HepG2 (cell line): ENCODE results near the gene MAPK4. TPM values are rescaled to one million over a fixed set of nuclear protein-coding genes. Genes with fewer than 3 reads are reported as not detected.

Experiments used
- ARNTL ChIP-seq: sonication (generic); formaldehyde crosslinking; IDR thresholded peaks from 2 replicates; pipeline ENCODE4 v1.4.0; 2020; ENCODE audit warnings: mild to moderate bottlenecking, missing genetic modification reagents
- ELK4 ChIP-seq: sonication (generic); formaldehyde crosslinking; IDR thresholded peaks from 2 replicates; pipeline ENCODE4 v1.9.0; 2021; ENCODE audit warnings: missing genetic modification reagents, borderline replicate concordance
- ETV5 ChIP-seq: IDR thresholded peaks from 2 replicates; pipeline ENCODE4 v1.6.1; 2018; ENCODE audit warnings: missing biosample characterization, missing genetic modification reagents, inconsistent platforms, borderline replicate concordance
- HMG20A ChIP-seq: IDR thresholded peaks from 2 replicates; pipeline ENCODE4 v1.6.1; 2016; ENCODE audit warnings: borderline replicate concordance
- HNF4G ChIP-seq, 2 experiments: sonication (generic) in 1 of 2; formaldehyde crosslinking in 1 of 2; IDR thresholded peaks; 2 replicates each; pipeline versions ENCODE4 v1.4.0 to v1.6.1; 2011 to 2020; ENCODE audit warnings: borderline replicate concordance in 2 of 2, low read depth in 2 of 2, mild to moderate bottlenecking in 2 of 2, low read length in 1 of 2, missing genetic modification reagents in 1 of 2, moderate library complexity in 1 of 2
- IRF1 ChIP-seq: sonication (generic); formaldehyde crosslinking; IDR thresholded peaks from 2 replicates; pipeline ENCODE4 v1.4.0; 2020; ENCODE audit warnings: low read depth, mild to moderate bottlenecking, missing genetic modification reagents
- NFYC ChIP-seq: IDR thresholded peaks from 2 replicates; pipeline ENCODE4 v1.6.1; 2016; ENCODE audit warnings: missing genetic modification reagents, missing compliant biosample characterization
- PRMT3 ChIP-seq: sonication (generic); formaldehyde crosslinking; IDR thresholded peaks from 2 replicates; pipeline ENCODE4 v1.8.1; 2022; ENCODE audit warnings: low read depth, mild to moderate bottlenecking, moderate library complexity, missing genetic modification reagents, borderline replicate concordance
- RFXAP ChIP-seq: sonication (generic); formaldehyde crosslinking; IDR thresholded peaks from 2 replicates; pipeline ENCODE4 v1.4.0; 2020; ENCODE audit warnings: missing genetic modification reagents, borderline replicate concordance
- SAP130 ChIP-seq: IDR thresholded peaks from 2 replicates; pipeline ENCODE4 v1.6.1; 2016; ENCODE audit warnings: low read depth
- SKIL ChIP-seq: sonication (generic); formaldehyde crosslinking; IDR thresholded peaks from 2 replicates; pipeline ENCODE4 v1.8.0; 2022; ENCODE audit warnings: missing genetic modification reagents, mild to moderate bottlenecking, moderate library complexity, borderline replicate concordance
- SMAD9 ChIP-seq: sonication (generic); formaldehyde crosslinking; IDR thresholded peaks from 2 replicates; pipeline ENCODE4 v1.5.1; 2020; ENCODE audit warnings: mild to moderate bottlenecking, missing genetic modification reagents
- SMARCE1 ChIP-seq: fragments of 450-650 bp; IDR thresholded peaks from 2 replicates; pipeline ENCODE4 v1.6.1; 2017; ENCODE audit warnings: borderline replicate concordance
- SP4 ChIP-seq: sonication (generic); formaldehyde crosslinking; IDR thresholded peaks from 2 replicates; pipeline ENCODE4 v1.8.1; 2023; ENCODE audit warnings: mild to moderate bottlenecking, missing genetic modification reagents
- THAP11 ChIP-seq: IDR thresholded peaks from 2 replicates; pipeline ENCODE4 v1.6.1; 2016; ENCODE audit warnings: missing biosample characterization, missing genetic modification reagents
- ZBTB39 ChIP-seq: sonication (generic); formaldehyde crosslinking; IDR thresholded peaks from 2 replicates; pipeline ENCODE4 v1.5.0; 2020; ENCODE audit warnings: missing genetic modification reagents
- ZFY ChIP-seq: sonication (generic); formaldehyde crosslinking; IDR thresholded peaks from 2 replicates; pipeline ENCODE4 v1.4.0; 2020; ENCODE audit warnings: missing genetic modification reagents
- ZFYVE20 ChIP-seq: sonication (generic); formaldehyde crosslinking; IDR thresholded peaks from 2 replicates; pipeline ENCODE4 v1.8.0; 2023; ENCODE audit warnings: low read depth, mild to moderate bottlenecking, moderate library complexity, missing genetic modification reagents, borderline replicate concordance
- ZKSCAN1 ChIP-seq: fragments of 150-350 bp; IDR thresholded peaks from 2 replicates; pipeline ENCODE4 v1.6.1; 2014; ENCODE audit warnings: low read length
- ZKSCAN5 ChIP-seq: sonication (generic); formaldehyde crosslinking; IDR thresholded peaks from 2 replicates; pipeline ENCODE4 v1.5.1; 2020; ENCODE audit warnings: mild to moderate bottlenecking, missing genetic modification reagents
- ZNF207 ChIP-seq: fragments of 450-650 bp; IDR thresholded peaks from 2 replicates; pipeline ENCODE4 v1.6.1; 2016; ENCODE audit warnings: antibody characterized with exemption, borderline replicate concordance
- ZNF337 ChIP-seq: sonication (generic); formaldehyde crosslinking; IDR thresholded peaks from 2 replicates; pipeline ENCODE4 v1.5.1; 2020; ENCODE audit warnings: missing genetic modification reagents, low read depth, mild to moderate bottlenecking, borderline replicate concordance
- ZNF546 ChIP-seq: sonication (generic); formaldehyde crosslinking; conservative IDR thresholded peaks from 2 replicates; pipeline ENCODE4 v1.8.1; 2023; ENCODE audit warnings: mild to moderate bottlenecking, missing genetic modification reagents
- ZNF558 ChIP-seq: sonication (generic); formaldehyde crosslinking; IDR thresholded peaks from 2 replicates; pipeline ENCODE4 v1.9.0; 2022; ENCODE audit warnings: mild to moderate bottlenecking, missing genetic modification reagents, borderline replicate concordance
- ZNF619 ChIP-seq: sonication (generic); formaldehyde crosslinking; IDR thresholded peaks from 2 replicates; pipeline ENCODE4 v1.4.0; 2020; ENCODE audit warnings: mild to moderate bottlenecking, missing genetic modification reagents
- ZNF781 ChIP-seq: sonication (generic); formaldehyde crosslinking; IDR thresholded peaks from 2 replicates; pipeline ENCODE4 v1.5.1; 2020; ENCODE audit warnings: borderline replicate concordance, mild to moderate bottlenecking, missing genetic modification reagents; ENCODE audit errors: not compliant biosample characterization
- polyA plus RNA-seq, 8 experiments: library from polyadenylated mRNA; depleted of rRNA in 3 of 8; stranded (reverse) in 7 of 8; unstranded in 1 of 8; fragments of >200 nt; fragmentation: Illumina TruSeq in 4 of 8; extraction: Trizol in 4 of 8; gene quantifications; 2 replicates each; pipeline versions ENCODE4 v1.2.1 to v1.2.3, GENCODE V29; 2011 to 2016; ENCODE audit warnings: low read depth in 4 of 8, missing spikeins in 1 of 8, mixed read lengths in 1 of 8; ENCODE audit not compliant: insufficient read depth in 1 of 8
- total RNA-seq, 5 experiments: library from RNA; depleted of rRNA; stranded (reverse); fragments of >200 nt; fragmentation: Illumina TruSeq; extraction: Trizol; gene quantifications; 2 replicates each; pipeline ENCODE4 v1.2.3, GENCODE V29; 2016; ENCODE audit warnings: low read depth in 1 of 5

The MAPK4 gene
- total and polyA plus RNA-seq, 2 of the 13 experiments (the other 11 are each of a cell fraction or from before 2014, with no cell fraction given), result not detected

GRCh38 chr18:50737127-50737526 lies 177.2 kb downstream of the MAPK4 start (continued):
- no peak for TF ChIP-seq HNF4G (IDR thresholded peaks at IDR 0.05; ENCODE audit: borderline replicate concordance, low read depth, low read length)
- TF ChIP-seq HNF4G (CRISPR knock-in tag; IDR thresholded peaks at IDR 0.05; ENCODE audit: borderline replicate concordance, low read depth), result no peak
- TF ChIP-seq IRF1 (CRISPR knock-in tag), result no peak
- no peak for TF ChIP-seq ETV5 (CRISPR knock-in tag)
- no peak; the same call in 1 of the 2 replicates for TF ChIP-seq HMG20A (CRISPR knock-in tag)
- TF ChIP-seq ZFYVE20, result no peak
- peak; percentile 56; the same call in 1 of the 2 replicates for TF ChIP-seq ZFY (CRISPR knock-in tag)
- no peak for TF ChIP-seq ZNF781 (CRISPR knock-in tag)
- no peak for TF ChIP-seq SMAD9
- TF ChIP-seq NFYC, result peak; percentile 45; the same call in 1 of the 2 replicates
- TF ChIP-seq ZNF546 (CRISPR knock-in tag), result no peak
- TF ChIP-seq ARNTL (CRISPR knock-in tag), result no peak
- no peak for TF ChIP-seq THAP11
- no peak for TF ChIP-seq SMARCE1
- TF ChIP-seq ZKSCAN1, result no peak
- TF ChIP-seq ZBTB39 (CRISPR knock-in tag), result no peak
- no peak for TF ChIP-seq PRMT3 (CRISPR knock-in tag)
- no peak for TF ChIP-seq ZNF337 (CRISPR knock-in tag)
- TF ChIP-seq SKIL (CRISPR knock-in tag), result no peak
- TF ChIP-seq SP4 (CRISPR knock-in tag), result no peak
- TF ChIP-seq ZNF619 (CRISPR knock-in tag), result no peak
- 0 out of 2 replicates have a peak, but pooled peaks have one; percentile 55 for TF ChIP-seq RFXAP
- TF ChIP-seq SAP130 (CRISPR knock-in tag), result no peak; the same call in 1 of the 2 replicates
- no peak for TF ChIP-seq ZNF207
- TF ChIP-seq ELK4 (CRISPR knock-in tag), result no peak
- no peak for TF ChIP-seq ZNF558
- no peak for TF ChIP-seq ZKSCAN5 (CRISPR knock-in tag)
